HEK293 (cell line): ENCODE data around the gene EMD.

ENCODE experiments used
- BCL11A ChIP-seq: fragments of 450-650 bp; formaldehyde crosslinking; IDR thresholded peaks from 2 replicates; pipeline ENCODE4 v1.5.1; 2016; ENCODE audit warnings: low read depth, missing biosample characterization, missing genetic modification characterization
- FEZF1 ChIP-seq: fragments of 450-650 bp; formaldehyde crosslinking; IDR thresholded peaks from 2 replicates; pipeline ENCODE4 v1.5.1; 2016; ENCODE audit warnings: missing biosample characterization, missing genetic modification characterization
- GLI4 ChIP-seq: fragments of 450-650 bp; formaldehyde crosslinking; IDR thresholded peaks from 2 replicates; pipeline ENCODE4 v1.5.1; 2016; ENCODE audit warnings: missing biosample characterization, missing genetic modification characterization
- HOXD13 ChIP-seq: sonication (generic); formaldehyde crosslinking; IDR thresholded peaks from 2 replicates; pipeline ENCODE4 v1.8.0; 2022; ENCODE audit warnings: missing genetic modification reagents, borderline replicate concordance
- KLF1 ChIP-seq: fragments of 450-650 bp; formaldehyde crosslinking; IDR thresholded peaks from 2 replicates; pipeline ENCODE4 v1.5.1; 2016; ENCODE audit warnings: missing biosample characterization, missing genetic modification characterization
- KLF10 ChIP-seq: fragments of 450-650 bp; IDR thresholded peaks from 2 replicates; pipeline ENCODE4 v1.5.1; 2018; ENCODE audit warnings: missing biosample characterization, mild to moderate bottlenecking, missing genetic modification characterization
- YY1 ChIP-seq: fragments of 450-650 bp; formaldehyde crosslinking; IDR thresholded peaks from 2 replicates; pipeline ENCODE4 v1.5.1; 2018; ENCODE audit warnings: missing biosample characterization, missing genetic modification characterization
- ZBTB8A ChIP-seq: fragments of 450-650 bp; formaldehyde crosslinking; IDR thresholded peaks from 2 replicates; pipeline ENCODE4 v1.5.1; 2016; ENCODE audit warnings: missing biosample characterization, missing genetic modification characterization
- ZFHX2 ChIP-seq: fragments of 450-650 bp; formaldehyde crosslinking; conservative IDR thresholded peaks from 2 replicates; pipeline ENCODE4 v1.5.1; 2016; ENCODE audit warnings: missing biosample characterization, missing genetic modification characterization
- ZFP69B ChIP-seq: fragments of 450-650 bp; formaldehyde crosslinking; IDR thresholded peaks from 2 replicates; pipeline ENCODE4 v1.5.1; 2016; ENCODE audit warnings: missing biosample characterization, missing genetic modification characterization
- ZIC2 ChIP-seq: fragments of 450-650 bp; formaldehyde crosslinking; IDR thresholded peaks from 2 replicates; pipeline ENCODE4 v1.5.1; 2016; ENCODE audit warnings: missing biosample characterization, missing genetic modification characterization
- ZNF133 ChIP-seq: fragments of 450-650 bp; formaldehyde crosslinking; IDR thresholded peaks from 2 replicates; pipeline ENCODE4 v1.5.1; 2016; ENCODE audit warnings: missing biosample characterization, missing genetic modification characterization
- ZNF157 ChIP-seq: fragments of 450-650 bp; formaldehyde crosslinking; IDR thresholded peaks from 2 replicates; pipeline ENCODE4 v1.5.1; 2016; ENCODE audit warnings: missing biosample characterization, missing genetic modification characterization
- ZNF169 ChIP-seq: fragments of 450-650 bp; formaldehyde crosslinking; IDR thresholded peaks from 2 replicates; pipeline ENCODE4 v1.5.1; 2016; ENCODE audit warnings: missing biosample characterization, missing genetic modification characterization
- ZNF324 ChIP-seq: fragments of 450-650 bp; formaldehyde crosslinking; IDR thresholded peaks from 2 replicates; pipeline ENCODE4 v1.5.1; 2016; ENCODE audit warnings: missing biosample characterization, missing genetic modification characterization
- ZNF335 ChIP-seq: fragments of 450-650 bp; formaldehyde crosslinking; conservative IDR thresholded peaks from 2 replicates; pipeline ENCODE4 v1.5.1; 2016; ENCODE audit warnings: missing biosample characterization, missing genetic modification characterization
- ZNF394 ChIP-seq: fragments of 450-650 bp; formaldehyde crosslinking; IDR thresholded peaks from 2 replicates; pipeline ENCODE4 v1.5.1; 2016; ENCODE audit warnings: missing biosample characterization, missing genetic modification characterization, mild to moderate bottlenecking, moderate library complexity, borderline replicate concordance
- ZNF423 ChIP-seq: fragments of 450-650 bp; formaldehyde crosslinking; IDR thresholded peaks from 2 replicates; pipeline ENCODE4 v1.5.1; 2016; ENCODE audit warnings: missing biosample characterization, missing genetic modification characterization
- ZNF585B ChIP-seq: fragments of 450-650 bp; formaldehyde crosslinking; IDR thresholded peaks from 2 replicates; pipeline ENCODE4 v1.5.1; 2016; ENCODE audit warnings: missing biosample characterization, missing genetic modification characterization
- ZNF610 ChIP-seq: fragments of 450-650 bp; formaldehyde crosslinking; IDR thresholded peaks from 2 replicates; pipeline ENCODE4 v1.5.1; 2016; ENCODE audit warnings: missing biosample characterization, missing genetic modification characterization, borderline replicate concordance
- ZNF624 ChIP-seq: fragments of 450-650 bp; formaldehyde crosslinking; IDR thresholded peaks from 2 replicates; pipeline ENCODE4 v1.5.1; 2017; ENCODE audit warnings: missing biosample characterization, missing genetic modification characterization
- ZNF701 ChIP-seq: fragments of 450-650 bp; formaldehyde crosslinking; IDR thresholded peaks from 2 replicates; pipeline ENCODE4 v1.5.1; 2016; ENCODE audit warnings: missing biosample characterization, missing genetic modification characterization
- ZNF837 ChIP-seq: fragments of 450-650 bp; formaldehyde crosslinking; IDR thresholded peaks from 2 replicates; pipeline ENCODE4 v1.5.1; 2016; ENCODE audit warnings: missing biosample characterization, missing genetic modification characterization
- ZNF843 ChIP-seq: fragments of 450-650 bp; formaldehyde crosslinking; IDR thresholded peaks from 2 replicates; pipeline ENCODE4 v1.5.1; 2016; ENCODE audit warnings: missing biosample characterization, missing genetic modification characterization
- ZSCAN23 ChIP-seq: fragments of 450-650 bp; formaldehyde crosslinking; IDR thresholded peaks from 2 replicates; pipeline ENCODE4 v1.5.1; 2016; ENCODE audit warnings: missing biosample characterization, missing genetic modification characterization
- TF ChIP-seq, protein P1 (sequence below): sonication (generic); formaldehyde crosslinking; IDR thresholded peaks from 2 replicates; pipeline ENCODE4 v1.8.1; 2022; ENCODE audit warnings: mild to moderate bottlenecking, moderate library complexity, missing genetic modification reagents
- TF ChIP-seq, protein P2 (sequence below): fragments of 450-650 bp; formaldehyde crosslinking; IDR thresholded peaks from 2 replicates; pipeline ENCODE4 v1.5.1; 2016; ENCODE audit warnings: missing biosample characterization, missing genetic modification characterization
- TF ChIP-seq, protein P3 (sequence below): fragments of 450-650 bp; formaldehyde crosslinking; IDR thresholded peaks from 2 replicates; pipeline ENCODE4 v1.5.1; 2017; ENCODE audit warnings: missing biosample characterization, missing genetic modification characterization
- TF ChIP-seq, protein P4 (sequence below): fragments of 450-650 bp; formaldehyde crosslinking; IDR thresholded peaks from 2 replicates; pipeline ENCODE4 v1.5.1; 2016; ENCODE audit warnings: missing biosample characterization, missing genetic modification characterization
- TF ChIP-seq, protein P5 (sequence below): fragments of 450-650 bp; formaldehyde crosslinking; IDR thresholded peaks from 2 replicates; pipeline ENCODE4 v1.5.1; 2016; ENCODE audit warnings: missing biosample characterization, missing genetic modification characterization

EMD gene

GRCh38 chrX:154371017-154371788 lies 7.9 kb upstream of the EMD start (continued):
- TF ChIP-seq KLF10 (tag by site-specific recombination) (peak; percentile 96), ZNF324 (tag by site-specific recombination) (0 out of 2 replicates have a peak, but pooled peaks have one; percentile 43), GLI4 (peak; percentile 91; the same call in 1 of the 2 replicates), KLF1 (peak; percentile 93), ZNF624 (0 out of 2 replicates have a peak, but pooled peaks have one; percentile 55), ZFP69B (tag by site-specific recombination) (peak; percentile 83), ZNF843 (tag by site-specific recombination) (peak; percentile 64), ZNF157 (tag by site-specific recombination) (no peak), HOXD13 (CRISPR knock-in tag) (no peak), ZSCAN23 (tag by site-specific recombination) (no peak), ZNF133 (tag by site-specific recombination) (no peak), ZNF394 (peak; percentile 60; the same call in 1 of the 2 replicates), ZNF335 (tag by site-specific recombination) (no peak), ZNF423 (tag by site-specific recombination) (peak; percentile 92), ZNF610 (tag by site-specific recombination) (no peak), ZFHX2 (tag by site-specific recombination) (no peak; the same call in 1 of the 2 replicates), ZNF169 (tag by site-specific recombination) (0 out of 2 replicates have a peak, but pooled peaks have one; percentile 62), BCL11A (tag by site-specific recombination) (0 out of 2 replicates have a peak, but pooled peaks have one; percentile 9), FEZF1 (tag by site-specific recombination) (no peak), ZNF585B (tag by site-specific recombination) (no peak), YY1 (tag by site-specific recombination) (peak; percentile 49; the same call in 1 of the 2 replicates), ZIC2 (tag by site-specific recombination) (no peak), ZNF701 (tag by site-specific recombination) (no peak), ZNF837 (tag by site-specific recombination) (peak; percentile 60; the same call in 1 of the 2 replicates), ZBTB8A (peak; percentile 90)
- TF ChIP-seq, protein P1, sequence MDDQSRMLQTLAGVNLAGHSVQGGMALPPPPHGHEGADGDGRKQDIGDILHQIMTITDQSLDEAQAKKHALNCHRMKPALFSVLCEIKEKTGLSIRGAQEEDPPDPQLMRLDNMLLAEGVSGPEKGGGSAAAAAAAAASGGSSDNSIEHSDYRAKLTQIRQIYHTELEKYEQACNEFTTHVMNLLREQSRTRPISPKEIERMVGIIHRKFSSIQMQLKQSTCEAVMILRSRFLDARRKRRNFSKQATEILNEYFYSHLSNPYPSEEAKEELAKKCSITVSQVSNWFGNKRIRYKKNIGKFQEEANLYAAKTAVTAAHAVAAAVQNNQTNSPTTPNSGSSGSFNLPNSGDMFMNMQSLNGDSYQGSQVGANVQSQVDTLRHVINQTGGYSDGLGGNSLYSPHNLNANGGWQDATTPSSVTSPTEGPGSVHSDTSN (CRISPR knock-in tag) = peak; percentile 93
- TF ChIP-seq, protein P2, sequence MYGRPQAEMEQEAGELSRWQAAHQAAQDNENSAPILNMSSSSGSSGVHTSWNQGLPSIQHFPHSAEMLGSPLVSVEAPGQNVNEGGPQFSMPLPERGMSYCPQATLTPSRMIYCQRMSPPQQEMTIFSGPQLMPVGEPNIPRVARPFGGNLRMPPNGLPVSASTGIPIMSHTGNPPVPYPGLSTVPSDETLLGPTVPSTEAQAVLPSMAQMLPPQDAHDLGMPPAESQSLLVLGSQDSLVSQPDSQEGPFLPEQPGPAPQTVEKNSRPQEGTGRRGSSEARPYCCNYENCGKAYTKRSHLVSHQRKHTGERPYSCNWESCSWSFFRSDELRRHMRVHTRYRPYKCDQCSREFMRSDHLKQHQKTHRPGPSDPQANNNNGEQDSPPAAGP = peak; percentile 80
- TF ChIP-seq, protein P3, sequence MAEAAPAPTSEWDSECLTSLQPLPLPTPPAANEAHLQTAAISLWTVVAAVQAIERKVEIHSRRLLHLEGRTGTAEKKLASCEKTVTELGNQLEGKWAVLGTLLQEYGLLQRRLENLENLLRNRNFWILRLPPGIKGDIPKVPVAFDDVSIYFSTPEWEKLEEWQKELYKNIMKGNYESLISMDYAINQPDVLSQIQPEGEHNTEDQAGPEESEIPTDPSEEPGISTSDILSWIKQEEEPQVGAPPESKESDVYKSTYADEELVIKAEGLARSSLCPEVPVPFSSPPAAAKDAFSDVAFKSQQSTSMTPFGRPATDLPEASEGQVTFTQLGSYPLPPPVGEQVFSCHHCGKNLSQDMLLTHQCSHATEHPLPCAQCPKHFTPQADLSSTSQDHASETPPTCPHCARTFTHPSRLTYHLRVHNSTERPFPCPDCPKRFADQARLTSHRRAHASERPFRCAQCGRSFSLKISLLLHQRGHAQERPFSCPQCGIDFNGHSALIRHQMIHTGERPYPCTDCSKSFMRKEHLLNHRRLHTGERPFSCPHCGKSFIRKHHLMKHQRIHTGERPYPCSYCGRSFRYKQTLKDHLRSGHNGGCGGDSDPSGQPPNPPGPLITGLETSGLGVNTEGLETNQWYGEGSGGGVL (tag by site-specific recombination) = peak; percentile 15; the same call in 1 of the 2 replicates
- TF ChIP-seq, protein P4, sequence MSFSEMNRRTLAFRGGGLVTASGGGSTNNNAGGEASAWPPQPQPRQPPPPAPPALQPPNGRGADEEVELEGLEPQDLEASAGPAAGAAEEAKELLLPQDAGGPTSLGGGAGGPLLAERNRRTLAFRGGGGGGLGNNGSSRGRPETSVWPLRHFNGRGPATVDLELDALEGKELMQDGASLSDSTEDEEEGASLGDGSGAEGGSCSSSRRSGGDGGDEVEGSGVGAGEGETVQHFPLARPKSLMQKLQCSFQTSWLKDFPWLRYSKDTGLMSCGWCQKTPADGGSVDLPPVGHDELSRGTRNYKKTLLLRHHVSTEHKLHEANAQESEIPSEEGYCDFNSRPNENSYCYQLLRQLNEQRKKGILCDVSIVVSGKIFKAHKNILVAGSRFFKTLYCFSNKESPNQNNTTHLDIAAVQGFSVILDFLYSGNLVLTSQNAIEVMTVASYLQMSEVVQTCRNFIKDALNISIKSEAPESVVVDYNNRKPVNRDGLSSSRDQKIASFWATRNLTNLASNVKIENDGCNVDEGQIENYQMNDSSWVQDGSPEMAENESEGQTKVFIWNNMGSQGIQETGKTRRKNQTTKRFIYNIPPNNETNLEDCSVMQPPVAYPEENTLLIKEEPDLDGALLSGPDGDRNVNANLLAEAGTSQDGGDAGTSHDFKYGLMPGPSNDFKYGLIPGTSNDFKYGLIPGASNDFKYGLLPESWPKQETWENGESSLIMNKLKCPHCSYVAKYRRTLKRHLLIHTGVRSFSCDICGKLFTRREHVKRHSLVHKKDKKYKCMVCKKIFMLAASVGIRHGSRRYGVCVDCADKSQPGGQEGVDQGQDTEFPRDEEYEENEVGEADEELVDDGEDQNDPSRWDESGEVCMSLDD (tag by site-specific recombination) = peak; percentile 82
- TF ChIP-seq, protein P5, sequence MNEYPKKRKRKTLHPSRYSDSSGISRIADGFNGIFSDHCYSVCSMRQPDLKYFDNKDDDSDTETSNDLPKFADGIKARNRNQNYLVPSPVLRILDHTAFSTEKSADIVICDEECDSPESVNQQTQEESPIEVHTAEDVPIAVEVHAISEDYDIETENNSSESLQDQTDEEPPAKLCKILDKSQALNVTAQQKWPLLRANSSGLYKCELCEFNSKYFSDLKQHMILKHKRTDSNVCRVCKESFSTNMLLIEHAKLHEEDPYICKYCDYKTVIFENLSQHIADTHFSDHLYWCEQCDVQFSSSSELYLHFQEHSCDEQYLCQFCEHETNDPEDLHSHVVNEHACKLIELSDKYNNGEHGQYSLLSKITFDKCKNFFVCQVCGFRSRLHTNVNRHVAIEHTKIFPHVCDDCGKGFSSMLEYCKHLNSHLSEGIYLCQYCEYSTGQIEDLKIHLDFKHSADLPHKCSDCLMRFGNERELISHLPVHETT = peak; percentile 66; the same call in 1 of the 2 replicates
